Measurements from ENCODE around the gene C11orf58.

C11orf58 gene
- total RNA-seq = 175 to 181 reads per million in 2 donors

GRCh38 chr11:16738193-16738946 lies at the start of gene C11orf58:
Gene C11orf58 (plus strand): TSS chr11:16738647. CDS start chr11:16738779, 132 bp downstream.
- peak; percentile 73 for DNase-seq

- no peak for DNase-seq
Observed at GRCh38 chr11:16690086-16690485, 48.4 kb upstream of the C11orf58 start.

- DNase-seq = no peak
Observed at GRCh38 chr11:16703795-16704194, 34.7 kb upstream of the C11orf58 start.

GRCh38 chr11:16713594-16713993 lies 24.9 kb upstream of the C11orf58 start:
- DNase-seq = no peak

GRCh38 chr11:16722581-16723344 lies 15.7 kb upstream of the C11orf58 start:
- DNase-seq = no peak

- no peak for DNase-seq
Observed at GRCh38 chr11:16727806-16728205, 10.6 kb upstream of the C11orf58 start.

GRCh38 chr11:16737818-16738192 lies 642 bp upstream of the C11orf58 start:
- DNase-seq = no peak

GRCh38 chr11:16738947-16739815 lies 734 bp downstream of the C11orf58 start:
- DNase-seq = no peak

GRCh38 chr11:16741473-16741872 lies 3.0 kb downstream of the C11orf58 start:
- DNase-seq = no peak

- no peak for DNase-seq
Observed at GRCh38 chr11:16743478-16743877, 5.0 kb downstream of the C11orf58 start.

GRCh38 chr11:16744128-16744725 lies 5.8 kb downstream of the C11orf58 start:
- no peak for DNase-seq

GRCh38 chr11:16745950-16746605 lies 7.6 kb downstream of the C11orf58 start:
- DNase-seq = no peak

- no peak for DNase-seq
Observed at GRCh38 chr11:16749092-16749491, 10.6 kb downstream of the C11orf58 start.

- no peak for DNase-seq
Observed at GRCh38 chr11:16749666-16750065, 11.2 kb downstream of the C11orf58 start.

- no peak for DNase-seq
Observed at GRCh38 chr11:16750417-16750816, 12.0 kb downstream of the C11orf58 start.

GRCh38 chr11:16758382-16759024 lies 20.1 kb downstream of the C11orf58 start:
- no peak for DNase-seq

- DNase-seq = no peak
Observed at GRCh38 chr11:16759857-16760508, 21.5 kb downstream of the C11orf58 start.

GRCh38 chr11:16763746-16764145 lies 25.3 kb downstream of the C11orf58 start:
- DNase-seq = no peak

GRCh38 chr11:16764888-16765287 lies 26.4 kb downstream of the C11orf58 start:
- no peak for DNase-seq

- no peak for DNase-seq
Observed at GRCh38 chr11:16767137-16767536, 28.7 kb downstream of the C11orf58 start.

- no peak for DNase-seq
Observed at GRCh38 chr11:16767957-16768356, 29.5 kb downstream of the C11orf58 start.
